ENCODE results near the gene BRF1.

Gene BRF1

GRCh38 chr14:105224845-105225570 lies 75.8 kb downstream of the BRF1 start:
- TF ChIP-seq CTCF (IDR thresholded peaks at IDR 0.05; ENCODE audit: low read depth, low read length, poor library complexity, severe bottlenecking) (no peak), EZH2phosphoT487 (IDR thresholded peaks at IDR 0.05; ENCODE audit: borderline replicate concordance, low read length) (no peak)
- H3K4me3 ChIP-seq (ENCODE audit: low read length) = no peak overlapping the region
- peaks cover 8% of the 10 kb centered on the region for H3K36me3 ChIP-seq (ENCODE audit: control insufficient read depth, low read length)
- no peak overlapping the region for H3K4me2 ChIP-seq (ENCODE audit: low read length)
- no peaks in the 10 kb centered on the region for H3F3A ChIP-seq (ENCODE audit: control insufficient read depth, insufficient read depth)
- no peaks in the 10 kb centered on the region for H4K20me1 ChIP-seq (ENCODE audit: control insufficient read depth, insufficient read depth, low read depth, low read length)
- H3K9me2 ChIP-seq (replicated peaks; ENCODE audit: control insufficient read depth, low read length) = no peaks in the 10 kb centered on the region
- H3K4me1 ChIP-seq (ENCODE audit: control insufficient read depth, low read length) = no peaks in the 10 kb centered on the region
- H3K27me3 ChIP-seq (ENCODE audit: control insufficient read depth, low read length) = no peaks in the 10 kb centered on the region
- H3K9me3 ChIP-seq (ENCODE audit: control insufficient read depth, insufficient read depth, low read length) = no peaks in the 10 kb centered on the region
- H3K27ac ChIP-seq (ENCODE audit: low read depth, low read length) = no peak overlapping the region
- H3K79me2 ChIP-seq (ENCODE audit: control insufficient read depth, low read length) = no peaks in the 10 kb centered on the region

GRCh38 chr14:105223770-105224544 lies 76.8 kb downstream of the BRF1 start:
- Histone ChIP-seq H3K27me3 (ENCODE audit: control insufficient read depth, low read length) (no peaks in the 10 kb centered on the region), H3K4me2 (ENCODE audit: low read length) (no peak overlapping the region), H3K4me3 (ENCODE audit: low read length) (no peak overlapping the region), H3F3A (ENCODE audit: control insufficient read depth, insufficient read depth) (no peaks in the 10 kb centered on the region), H3K9me2 (replicated peaks; ENCODE audit: control insufficient read depth, low read length) (no peaks in the 10 kb centered on the region), H3K27ac (ENCODE audit: low read depth, low read length) (no peak overlapping the region), H3K79me2 (ENCODE audit: control insufficient read depth, low read length) (no peaks in the 10 kb centered on the region), H4K20me1 (ENCODE audit: control insufficient read depth, insufficient read depth, low read depth, low read length) (no peaks in the 10 kb centered on the region), H3K4me1 (ENCODE audit: control insufficient read depth, low read length) (no peaks in the 10 kb centered on the region), H3K36me3 (ENCODE audit: control insufficient read depth, low read length) (peaks cover 8% of the 10 kb centered on the region), H3K9me3 (ENCODE audit: control insufficient read depth, insufficient read depth, low read length) (no peaks in the 10 kb centered on the region)
- TF ChIP-seq CTCF (IDR thresholded peaks at IDR 0.05; ENCODE audit: low read depth, low read length, poor library complexity, severe bottlenecking) = no peak
- TF ChIP-seq EZH2phosphoT487 (IDR thresholded peaks at IDR 0.05; ENCODE audit: borderline replicate concordance, low read length) = no peak

GRCh38 chr14:105223260-105223659 lies 77.5 kb downstream of the BRF1 start:
- Histone ChIP-seq H3K36me3 (ENCODE audit: control insufficient read depth, low read length) (peaks cover 10% of the 10 kb centered on the region), H3K9me3 (ENCODE audit: control insufficient read depth, insufficient read depth, low read length) (no peaks in the 10 kb centered on the region), H3K9me2 (replicated peaks; ENCODE audit: control insufficient read depth, low read length) (no peaks in the 10 kb centered on the region), H3K79me2 (ENCODE audit: control insufficient read depth, low read length) (no peaks in the 10 kb centered on the region), H3K4me1 (ENCODE audit: control insufficient read depth, low read length) (no peaks in the 10 kb centered on the region), H3K27me3 (ENCODE audit: control insufficient read depth, low read length) (no peaks in the 10 kb centered on the region), H3K27ac (ENCODE audit: low read depth, low read length) (no peak overlapping the region), H4K20me1 (ENCODE audit: control insufficient read depth, insufficient read depth, low read depth, low read length) (no peaks in the 10 kb centered on the region), H3K4me3 (ENCODE audit: low read length) (no peak overlapping the region), H3K4me2 (ENCODE audit: low read length) (no peak overlapping the region), H3F3A (ENCODE audit: control insufficient read depth, insufficient read depth) (no peaks in the 10 kb centered on the region)
- TF ChIP-seq CTCF (IDR thresholded peaks at IDR 0.05; ENCODE audit: low read depth, low read length, poor library complexity, severe bottlenecking) (no peak), EZH2phosphoT487 (IDR thresholded peaks at IDR 0.05; ENCODE audit: borderline replicate concordance, low read length) (no peak)

Data from DOHH2 (cell line).